DND-41 (cell line): ENCODE measurements around the gene MATN1.

Experiments used
- EZH2 ChIP-seq: IDR thresholded peaks from 3 replicates; pipeline ENCODE4 v1.6.1; 2012; ENCODE audit warnings: borderline replicate concordance, low read depth, mild to moderate bottlenecking, moderate library complexity, low read length, inconsistent platforms; ENCODE audit not compliant: severe bottlenecking
- TF ChIP-seq, protein P1 (sequence below): IDR thresholded peaks from 2 replicates; pipeline ENCODE4 v1.5.1; 2012; ENCODE audit warnings: borderline replicate concordance, low read length, moderate library complexity, mild to moderate bottlenecking; ENCODE audit not compliant: poor library complexity, severe bottlenecking; ENCODE audit errors: extremely low read depth

DNA sequence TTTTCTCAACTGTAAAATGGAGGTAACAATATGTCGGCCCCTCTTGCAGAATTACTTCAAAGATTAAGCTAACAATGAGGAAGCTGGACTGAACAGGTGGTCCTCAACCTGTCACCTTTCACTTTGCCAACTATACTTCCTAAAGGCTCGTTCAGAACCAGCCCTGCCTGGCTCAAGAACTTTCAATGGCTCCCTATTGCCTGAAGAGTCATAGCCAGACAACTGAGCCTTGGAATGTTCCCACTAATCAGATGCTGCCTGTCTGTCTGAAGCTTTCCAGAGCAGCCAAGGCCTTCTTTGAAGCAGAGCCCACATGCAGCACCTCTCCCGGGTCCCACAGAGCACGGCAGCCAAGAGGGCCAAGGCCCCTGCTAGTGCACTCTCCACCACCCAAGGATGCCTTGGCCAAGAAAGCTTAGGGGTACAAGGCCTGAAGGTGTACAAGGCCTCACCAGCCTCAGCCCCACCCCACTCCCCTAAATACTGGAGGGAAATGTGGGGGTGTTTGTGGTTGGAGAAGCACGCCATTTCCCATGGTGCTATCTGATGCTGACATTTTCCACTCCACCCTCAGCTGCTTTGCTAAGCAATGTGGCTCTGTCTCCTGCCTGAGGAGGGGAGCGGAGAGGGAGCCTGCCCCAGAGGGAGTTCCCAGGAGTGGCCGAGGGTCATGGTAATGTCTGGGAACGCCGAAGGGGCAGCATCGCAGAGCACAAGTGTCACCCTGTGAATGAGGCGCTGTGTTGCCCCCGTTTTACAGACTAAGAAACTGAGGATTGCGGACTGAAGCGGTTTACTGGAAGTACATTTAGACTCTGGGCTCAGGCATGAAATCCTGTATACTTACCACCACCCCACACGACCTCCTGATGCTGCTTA lies 42.4 kb upstream of the MATN1 start:
- TF ChIP-seq, protein P1, sequence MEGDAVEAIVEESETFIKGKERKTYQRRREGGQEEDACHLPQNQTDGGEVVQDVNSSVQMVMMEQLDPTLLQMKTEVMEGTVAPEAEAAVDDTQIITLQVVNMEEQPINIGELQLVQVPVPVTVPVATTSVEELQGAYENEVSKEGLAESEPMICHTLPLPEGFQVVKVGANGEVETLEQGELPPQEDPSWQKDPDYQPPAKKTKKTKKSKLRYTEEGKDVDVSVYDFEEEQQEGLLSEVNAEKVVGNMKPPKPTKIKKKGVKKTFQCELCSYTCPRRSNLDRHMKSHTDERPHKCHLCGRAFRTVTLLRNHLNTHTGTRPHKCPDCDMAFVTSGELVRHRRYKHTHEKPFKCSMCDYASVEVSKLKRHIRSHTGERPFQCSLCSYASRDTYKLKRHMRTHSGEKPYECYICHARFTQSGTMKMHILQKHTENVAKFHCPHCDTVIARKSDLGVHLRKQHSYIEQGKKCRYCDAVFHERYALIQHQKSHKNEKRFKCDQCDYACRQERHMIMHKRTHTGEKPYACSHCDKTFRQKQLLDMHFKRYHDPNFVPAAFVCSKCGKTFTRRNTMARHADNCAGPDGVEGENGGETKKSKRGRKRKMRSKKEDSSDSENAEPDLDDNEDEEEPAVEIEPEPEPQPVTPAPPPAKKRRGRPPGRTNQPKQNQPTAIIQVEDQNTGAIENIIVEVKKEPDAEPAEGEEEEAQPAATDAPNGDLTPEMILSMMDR: no peak
- TF ChIP-seq EZH2: no peak
